Measurements from ENCODE around the gene ZFTA.

GRCh38 chr11:63782749-63783148 lies 14.2 kb upstream of the ZFTA start:
- TF ChIP-seq CTCF (IDR thresholded peaks at IDR 0.05) = no peak
- TF ChIP-seq POLR2A (IDR thresholded peaks at IDR 0.05) = no peak
